Measurements from ENCODE around the gene DPP7. TPM values are rescaled to one million over a fixed set of nuclear protein-coding genes. Genes with fewer than 3 reads are reported as not detected.

The DPP7 gene
- total RNA-seq, 4 donors from 2014 or later, result 123 to 144 (median 138) TPM

- DNase-seq (ENCODE audit: low spot score in 2 of 2), result no peak
- TF ChIP-seq POLR2A (IDR thresholded peaks at IDR 0.05) (no peak), CTCF (IDR thresholded peaks at IDR 0.05) (no peak)
- intact Hi-C loops (cut with DNase I; ENCODE audit: low total_unique reads), result no loop called here
- 74 to 81% methylated on average over 30 of the region's 30 CpGs for WGBS, 2 donors
- no peak overlapping the region for H3K4me3 ChIP-seq (ENCODE audit: low read depth, poor library complexity, severe bottlenecking)
Measured at GRCh38 chr9:137095664-137096517, 18.6 kb downstream of the DPP7 start.

GRCh38 chr9:137089232-137089947 is 25.1 kb downstream of the DPP7 start:
- H3K4me3 ChIP-seq (ENCODE audit: low read depth, poor library complexity, severe bottlenecking), result no peak overlapping the region
- intact Hi-C loops (cut with DNase I; ENCODE audit: low total_unique reads), result no loop called here
- TF ChIP-seq POLR2A (IDR thresholded peaks at IDR 0.05) (no peak), CTCF (IDR thresholded peaks at IDR 0.05) (no peak)
- no peak for DNase-seq (ENCODE audit: low spot score in 2 of 2)
- WGBS, 2 donors, result 66 to 67% methylated on average over 11 of the region's 11 CpGs

- no peak overlapping the region for H3K4me3 ChIP-seq (ENCODE audit: low read depth, poor library complexity, severe bottlenecking)
- intact Hi-C loops (cut with DNase I; ENCODE audit: low total_unique reads), result no loop called here
- WGBS, 2 donors, result 75% methylated on average over 5 of the region's 5 CpGs
- no peak for DNase-seq (ENCODE audit: low spot score in 2 of 2)
- TF ChIP-seq POLR2A (IDR thresholded peaks at IDR 0.05) (no peak), CTCF (IDR thresholded peaks at IDR 0.05) (no peak)
Measured at GRCh38 chr9:137088121-137088520, 26.4 kb downstream of the DPP7 start.

- TF ChIP-seq CTCF (IDR thresholded peaks at IDR 0.05), result no peak
- no peak for TF ChIP-seq POLR2A (IDR thresholded peaks at IDR 0.05)
- 13 to 15% methylated on average over 12 to 17 of the region's 22 CpGs for WGBS, 2 donors
- DNase-seq (ENCODE audit: low spot score in 2 of 2), result no peak
- intact Hi-C loops (cut with DNase I; ENCODE audit: low total_unique reads), result no loop called here
- H3K4me3 ChIP-seq (ENCODE audit: low read depth, poor library complexity, severe bottlenecking), result peak overlapping the region; percentile 75
Measured at GRCh38 chr9:137087409-137087925, 27.1 kb downstream of the DPP7 start.

- no peak for TF ChIP-seq POLR2A (IDR thresholded peaks at IDR 0.05)
- intact Hi-C loops (cut with DNase I; ENCODE audit: low total_unique reads), result no loop called here
- H3K4me3 ChIP-seq (ENCODE audit: low read depth, poor library complexity, severe bottlenecking), result peak within 1 kb of the TSS; percentile 75
- 0% methylated on average over 60 to 62 of the region's 101 CpGs for WGBS, 2 donors
- peak; percentile 98 to 99 for DNase-seq (ENCODE audit: low spot score in 2 of 2)
Measured at GRCh38 chr9:137086531-137087408, 27.8 kb downstream of the DPP7 start, which contains the start of gene MAN1B1. TSS of gene MAN1B1 (plus strand) at chr9:137086985. CDS start at chr9:137087000, 15 bp downstream.

Data from lower leg skin (tissue), 4 donors.